HG03342 (cell line): ENCODE results near the gene CUTA.

Experiments
- ATAC-seq: cut with Tn5 transposase; IDR thresholded peaks from one replicate; pipeline ENCODE4 v1.9.1; 2021; ENCODE audit warnings: mild to moderate bottlenecking, moderate library complexity; ENCODE audit not compliant: unreplicated experiment

The CUTA gene

GRCh38 chr6:33424855-33425667, 7.2 kb upstream of the CUTA start:
- ATAC-seq: no peak

GRCh38 chr6:33423777-33424176, 5.9 kb upstream of the CUTA start:
- no peak for ATAC-seq

GRCh38 chr6:33421344-33421643, 3.4 kb upstream of the CUTA start:
- no peak for ATAC-seq

- ATAC-seq: no peak
Measured at GRCh38 chr6:33420491-33421343, 2.8 kb upstream of the CUTA start.

- ATAC-seq: no peak
Measured at GRCh38 chr6:33419580-33420490, 1.9 kb upstream of the CUTA start, which contains the start of gene SYNGAP1. SYNGAP1 (plus strand) TSS chr6:33420065; CDS start chr6:33420265, 200 bp downstream.

GRCh38 chr6:33418690-33419291, 884 bp upstream of the CUTA start:
- no peak for ATAC-seq

- no peak for ATAC-seq
Measured at GRCh38 chr6:33417128-33417902, 592 bp downstream of the CUTA start.

- no peak for ATAC-seq
Measured at GRCh38 chr6:33416386-33417127, 1.4 kb downstream of the CUTA start.

GRCh38 chr6:33415831-33416230, 2.1 kb downstream of the CUTA start:
- no peak for ATAC-seq

- no peak for ATAC-seq
Measured at GRCh38 chr6:33414592-33415271, 3.2 kb downstream of the CUTA start.

- no peak for ATAC-seq
Measured at GRCh38 chr6:33413241-33414120, 4.4 kb downstream of the CUTA start.

- ATAC-seq: no peak
Measured at GRCh38 chr6:33412140-33413009, 5.5 kb downstream of the CUTA start.

- no peak for ATAC-seq
Measured at GRCh38 chr6:33411632-33412005, 6.3 kb downstream of the CUTA start.

GRCh38 chr6:33410711-33411631, 6.9 kb downstream of the CUTA start, which contains the start of gene PHF1:
PHF1 (plus strand) TSS chr6:33411014; CDS start chr6:33412264, 1,250 bp downstream.
- ATAC-seq: peak; percentile 37

GRCh38 chr6:33410050-33410710, 7.7 kb downstream of the CUTA start:
- peak; percentile 77 for ATAC-seq
